Spleen (tissue), 11 donors: Measurements from ENCODE around the gene HLA-DMA. TPM values are rescaled to one million over a fixed set of nuclear protein-coding genes. Genes with fewer than 3 reads are reported as not detected.

ENCODE experiments used
- DNase-seq: peaks from one replicate; pipeline ENCODE4 v3.0.0-alpha.2; 2020
- H3K27ac ChIP-seq, 8 donors: fragments of 200-600 bp; sonication (generic) in 7 of 8; 1 replicate in 4 of 8; 2 replicates in 4 of 8; pipeline versions ENCODE4 v1.5.0 to v1.8.0; 2016 to 2021; ENCODE audit warnings: inconsistent platforms in 4 of 8, mild to moderate bottlenecking in 4 of 8, moderate library complexity in 1 of 8
- H3K27me3 ChIP-seq, 7 donors: fragments of 200-600 bp; sonication (generic) in 6 of 7; replicated peaks in 1 of 7; 1 replicate in 4 of 7; 2 replicates in 3 of 7; pipeline versions ENCODE4 v1.5.0 to v1.8.0; 2016 to 2021; ENCODE audit warnings: inconsistent platforms in 3 of 7, mild to moderate bottlenecking in 1 of 7
- H3K36me3 ChIP-seq, 6 donors: fragments of 200-600 bp; sonication (generic) in 5 of 6; 1 replicate in 4 of 6; 2 replicates in 2 of 6; pipeline versions ENCODE4 v1.5.0 to v1.8.0; 2016 to 2021; ENCODE audit warnings: inconsistent platforms in 2 of 6
- H3K4me1 ChIP-seq, 6 donors: fragments of 200-600 bp; sonication (generic) in 5 of 6; 1 replicate in 3 of 6; 2 replicates in 3 of 6; pipeline versions ENCODE4 v1.5.0 to v1.8.0; 2016 to 2021; ENCODE audit warnings: inconsistent platforms in 3 of 6
- H3K4me3 ChIP-seq, 8 donors: fragments of 200-600 bp; sonication (generic) in 7 of 8; 1 replicate in 4 of 8; 2 replicates in 4 of 8; pipeline versions ENCODE4 v1.5.0 to v1.8.0; 2016 to 2021; ENCODE audit warnings: inconsistent platforms in 4 of 8, mild to moderate bottlenecking in 4 of 8, moderate library complexity in 2 of 8
- H3K9me3 ChIP-seq, 8 donors: fragments of 200-600 bp; sonication (generic) in 7 of 8; 1 replicate in 4 of 8; 2 replicates in 4 of 8; pipeline versions ENCODE4 v1.5.0 to v1.8.0; 2016 to 2021; ENCODE audit warnings: inconsistent platforms in 4 of 8
- POLR2A ChIP-seq, 3 donors: fragments of 450-650 bp; IDR thresholded peaks; one replicate each; pipeline ENCODE4 v1.5.1; 2017; ENCODE audit warnings: antibody characterized with exemption in 3 of 3, mild to moderate bottlenecking in 1 of 3
- POLR2AphosphoS5 ChIP-seq, 3 donors: sonication (generic); formaldehyde crosslinking; IDR thresholded peaks; one replicate each; pipeline ENCODE4 v1.5.1; 2017; ENCODE audit warnings: antibody characterized with exemption in 3 of 3
- intact Hi-C: fragments of 100-400 bp; cut with DNase I; formaldehyde crosslinking; loops from one replicate; pipeline ENCODE4 v1.15.0; 2023; ENCODE audit warnings: low total_unique reads
- polyA plus RNA-seq, 3 donors: library from polyadenylated mRNA; stranded (reverse); fragments of 200-250 nt; gene quantifications; one replicate each; pipeline ENCODE4 v1.2.1, GENCODE V29; 2013
- total RNA-seq, 7 donors: library from RNA; depleted of rRNA in 3 of 7; stranded (reverse); fragments of >200 nt in 3 of 7; fragmentation: NEBNext Ultra II Directional in 4 of 7; extraction: Animal tissue kit (Norgen Biotek cat#: 25700) in 4 of 7; gene quantifications; one replicate each; pipeline versions ENCODE4 v1.1.0 to v1.2.1, GENCODE V29; 2016 to 2021
- donor health status: healthy with polysubstance abuse.
- donor health status: DM: no; HTN: no; CAD: no; lungs with moderate emphysema.
- donor health status: DM: no; HTN: no; CAD: no.
- donor health status: Bipolar disorder and iron deficiency.
- donor health status: healthy.
- donor health status: DM: no; HTN: no; CAD: no.
- donor health status: DM: yes; HTN: yes; CAD: no.

The HLA-DMA gene
- total and polyA plus RNA-seq, 10 donors, result 141 to 423 (median 195) TPM

DNA sequence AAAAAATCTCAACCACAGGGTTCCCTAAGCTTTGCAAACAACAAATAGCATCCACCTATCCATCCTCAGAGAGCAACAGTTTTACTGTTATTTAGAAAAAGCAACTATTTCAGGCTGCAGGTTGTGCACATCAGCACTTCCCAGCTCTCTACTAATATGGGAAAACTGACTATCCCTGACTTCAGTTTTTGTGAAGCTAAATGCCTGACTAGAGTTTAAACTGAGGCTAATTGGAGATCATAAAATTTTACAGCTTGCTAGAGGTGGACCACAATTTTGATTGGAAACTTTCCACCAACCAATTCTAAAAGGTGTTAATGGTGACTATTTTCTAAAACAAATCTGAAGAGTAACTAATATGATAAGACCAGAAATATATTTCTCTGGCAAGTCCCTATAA is 48.9 kb downstream of the HLA-DMA start:
- H3K27ac ChIP-seq, result no peak overlapping the region
- DNase-seq, result no peak
- H3K27me3 ChIP-seq, result no peaks in the 10 kb centered on the region
- H3K4me1 ChIP-seq, result peaks cover 0 to 23% (median 2%) of the 10 kb centered on the region in 6 donors
- no peaks in the 10 kb centered on the region for H3K9me3 ChIP-seq
- no peak overlapping the region for H3K4me3 ChIP-seq
- H3K36me3 ChIP-seq, result peaks cover 0 to 10% (median 4%) of the 10 kb centered on the region in 6 donors
- intact Hi-C loops, result no loop called here
- TF ChIP-seq POLR2AphosphoS5 (IDR thresholded peaks at IDR 0.05), result no peak
- no peak for TF ChIP-seq POLR2A (IDR thresholded peaks at IDR 0.05)

Other genes with a start within 250 kb of the HLA-DMA start
- 10 to 100 TPM in 4 of 7 donors, 1 to 10 TPM in 2, under 1 TPM in 1; 0.46 to 84.9 (median 10.9) TPM for gene HLA-DQA2, start 211.7 kb downstream of the HLA-DMA start, total RNA-seq
- under 1 TPM; 0.10 to 0.29 (median 0.24) TPM for gene HLA-DQA2, start 211.7 kb downstream of the HLA-DMA start, polyA plus RNA-seq
- 10 to 100 TPM in 3 of 7 donors, 1 to 10 TPM in 3, not detected in 1; 1.0 to 72.6 (median 12.6) TPM for gene HLA-DQB2, start 189.6 kb downstream of the HLA-DMA start, total RNA-seq
- under 1 TPM in 2 of 3 donors, not detected in 1; 0.88 to 0.96 TPM for gene HLA-DQB2, start 189.6 kb downstream of the HLA-DMA start, polyA plus RNA-seq
- 10 to 100 TPM; 30.7 to 50.7 (median 43.9) TPM for gene HLA-DOB, start 136.1 kb downstream of the HLA-DMA start, total RNA-seq
- gene HLA-DOB, start 136.1 kb downstream of the HLA-DMA start, polyA plus RNA-seq, result 100 to 1,000 TPM; 112 to 179 (median 141) TPM
- 100 to 1,000 TPM in 1 of 7 donors, 10 to 100 TPM in 6; 33.0 to 106 (median 77.9) TPM for gene TAP2, start 114.4 kb downstream of the HLA-DMA start, total RNA-seq
- 10 to 100 TPM; 26.4 to 40.9 (median 34.0) TPM for gene TAP2, start 114.4 kb downstream of the HLA-DMA start, polyA plus RNA-seq
- 100 to 1,000 TPM; 109 to 156 (median 147) TPM for gene PSMB8, start 109.0 kb downstream of the HLA-DMA start, total RNA-seq
- gene PSMB8, start 109.0 kb downstream of the HLA-DMA start, polyA plus RNA-seq, result 100 to 1,000 TPM; 248 to 288 (median 279) TPM
- gene TAP1, start 99.4 kb downstream of the HLA-DMA start, total RNA-seq, result 100 to 1,000 TPM; 108 to 172 (median 147) TPM
- gene TAP1, start 99.4 kb downstream of the HLA-DMA start, polyA plus RNA-seq, result 100 to 1,000 TPM in 2 of 3 donors, 10 to 100 TPM in 1; 98.5 to 154 (median 133) TPM
- gene PSMB9, start 98.9 kb downstream of the HLA-DMA start, total RNA-seq, result 100 to 1,000 TPM; 141 to 206 (median 169) TPM
- 100 to 1,000 TPM; 172 to 328 (median 204) TPM for gene PSMB9, start 98.9 kb downstream of the HLA-DMA start, polyA plus RNA-seq
- gene HLA-DMB, start 12.1 kb downstream of the HLA-DMA start, total RNA-seq, result 100 to 1,000 TPM; 124 to 178 (median 144) TPM
- gene HLA-DMB, start 12.1 kb downstream of the HLA-DMA start, polyA plus RNA-seq, result 100 to 1,000 TPM; 158 to 226 (median 209) TPM
- 100 to 1,000 TPM; 169 to 277 (median 234) TPM for gene BRD2, start 15.5 kb upstream of the HLA-DMA start, total RNA-seq
- 100 to 1,000 TPM in 2 of 3 donors, 10 to 100 TPM in 1; 80.5 to 127 (median 103) TPM for gene BRD2, start 15.5 kb upstream of the HLA-DMA start, polyA plus RNA-seq
- 10 to 100 TPM; 30.8 to 89.5 (median 68.6) TPM for gene HLA-DOA, start 56.5 kb upstream of the HLA-DMA start, total RNA-seq
- gene HLA-DOA, start 56.5 kb upstream of the HLA-DMA start, polyA plus RNA-seq, result 10 to 100 TPM; 36.9 to 48.7 (median 40.0) TPM
- 100 to 1,000 TPM; 253 to 621 (median 517) TPM for gene HLA-DPA1, start 120.6 kb upstream of the HLA-DMA start, total RNA-seq
- 100 to 1,000 TPM; 346 to 466 (median 352) TPM for gene HLA-DPA1, start 120.6 kb upstream of the HLA-DMA start, polyA plus RNA-seq
- gene HLA-DPB1, start 122.9 kb upstream of the HLA-DMA start, total RNA-seq, result 100 to 1,000 TPM; 209 to 647 (median 414) TPM
- 100 to 1,000 TPM; 543 to 817 (median 574) TPM for gene HLA-DPB1, start 122.9 kb upstream of the HLA-DMA start, polyA plus RNA-seq
- gene COL11A2, start 239.4 kb upstream of the HLA-DMA start, total RNA-seq, result 1 to 10 TPM in 6 of 7 donors, under 1 TPM in 1; 0.79 to 2.4 (median 1.3) TPM
- gene COL11A2, start 239.4 kb upstream of the HLA-DMA start, polyA plus RNA-seq, result 1 to 10 TPM in 2 of 3 donors, under 1 TPM in 1; 0.68 to 2.2 (median 1.8) TPM
- 10 to 100 TPM; 30.9 to 66.8 (median 54.2) TPM for gene RXRB, start 247.6 kb upstream of the HLA-DMA start, total RNA-seq
- 10 to 100 TPM; 29.1 to 72.4 (median 53.0) TPM for gene RXRB, start 247.6 kb upstream of the HLA-DMA start, polyA plus RNA-seq
- 10 to 100 TPM; 42.8 to 58.7 (median 48.8) TPM for gene SLC39A7, start 247.8 kb upstream of the HLA-DMA start, total RNA-seq
- 10 to 100 TPM; 28.8 to 42.3 (median 33.8) TPM for gene SLC39A7, start 247.8 kb upstream of the HLA-DMA start, polyA plus RNA-seq